Testis (tissue), 3 donors: ENCODE measurements around the gene FCAMR. TPM values are rescaled to one million over a fixed set of nuclear protein-coding genes. Genes with fewer than 3 reads are reported as not detected.

Experiments
- DNase-seq: peaks from one replicate; pipeline ENCODE4 v3.0.0-alpha.2; 2019
- H3K27ac ChIP-seq, 2 donors: fragments of 200-600 bp; sonication (generic); one replicate each; pipeline ENCODE4 v1.5.1; 2019
- H3K27me3 ChIP-seq: fragments of 200-600 bp; sonication (generic); one replicate; pipeline ENCODE4 v1.5.1; 2019
- H3K36me3 ChIP-seq: fragments of 200-600 bp; sonication (generic); one replicate; pipeline ENCODE4 v1.5.1; 2017; ENCODE audit warnings: low read depth; ENCODE audit errors: missing control alignments
- H3K4me1 ChIP-seq: fragments of 200-600 bp; sonication (generic); one replicate; pipeline ENCODE4 v1.5.1; 2019
- H3K4me3 ChIP-seq, 2 donors: fragments of 200-600 bp; sonication (generic); one replicate each; pipeline ENCODE4 v1.5.1; 2017 to 2019
- H3K9me3 ChIP-seq: fragments of 200-600 bp; sonication (generic); one replicate; pipeline ENCODE4 v1.5.1; 2017
- POLR2A ChIP-seq: fragments of 450-650 bp; IDR thresholded peaks from one replicate; pipeline ENCODE4 v1.6.1; 2017; ENCODE audit warnings: antibody characterized with exemption, mild to moderate bottlenecking, moderate library complexity
- WGBS, 2 donors: methylation state at CpG; one replicate each; pipeline ENCODE4 v1.1.5; 2018; 5-methylcytosine and 5-hydroxymethylcytosine counted together
- intact Hi-C: fragments of 100-400 bp; cut with DNase I; formaldehyde crosslinking; loops from one replicate; pipeline ENCODE4 v1.15.1; 2023; ENCODE audit warnings: low total_unique reads
- polyA plus RNA-seq: library from polyadenylated mRNA; stranded (reverse); fragments of 350-450 nt; fragmentation: Illumina TruSeq; extraction: RNeasy Lipid Tissue Mini Kit (QIAGEN cat#74804); gene quantifications from one replicate; pipeline ENCODE4 v1.2.3, GENCODE V29; 2014; ENCODE audit warnings: low read depth, low replicate concordance; ENCODE audit not compliant: insufficient read depth
- total RNA-seq, 2 donors: library from RNA; depleted of rRNA; stranded (reverse); fragments of >200 nt; gene quantifications; one replicate each; pipeline ENCODE4 v1.2.3, GENCODE V29; 2016
- TF ChIP-seq, protein P1 (sequence below), 3 experiments: fragments of 450-650 bp in 2 of 3; fragments of 200-600 bp in 1 of 3; sonication (generic) in 1 of 3; IDR thresholded peaks; one replicate each; pipeline ENCODE4 v1.5.1; 2016 to 2019; ENCODE audit warnings: antibody characterized with exemption in 3 of 3, mild to moderate bottlenecking in 2 of 3, moderate library complexity in 1 of 3

The FCAMR gene
- total and polyA plus RNA-seq, 3 donors from 2014 or later, result 0.31 to 0.41 TPM; not detected in 1

DNA sequence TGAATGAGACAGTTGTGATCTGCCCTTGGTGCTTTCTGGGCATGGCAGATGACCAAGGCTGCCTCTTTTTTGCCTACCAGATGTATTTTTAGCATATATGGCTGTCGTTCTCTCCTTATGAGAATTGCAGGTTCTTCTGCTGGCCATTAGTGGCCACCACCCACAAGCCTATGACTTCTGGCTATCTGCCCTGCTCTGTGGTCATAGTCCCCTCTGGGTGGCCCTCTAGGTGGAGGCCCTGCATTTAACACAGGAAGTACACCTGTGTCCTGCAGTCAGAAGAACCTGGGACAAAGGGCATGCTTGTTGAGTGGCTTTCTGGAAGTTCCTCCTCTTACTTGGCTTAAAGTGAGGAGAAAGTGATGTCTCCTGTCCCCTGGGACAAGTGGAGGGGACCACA is 6.5 kb downstream of the FCAMR start:
- DNase-seq, result no peak
- WGBS, 2 donors, result 83 to 85% methylated on average over 1 of the region's 1 CpG
- Histone ChIP-seq H3K4me3 (no peak overlapping the region), H3K27me3 (no peaks in the 10 kb centered on the region), H3K4me1 (no peaks in the 10 kb centered on the region), H3K36me3 (no peaks in the 10 kb centered on the region), H3K27ac (no peak overlapping the region), H3K9me3 (no peaks in the 10 kb centered on the region)
- intact Hi-C loops, result no loop called here
- no peak for TF ChIP-seq POLR2A
- TF ChIP-seq, protein P1, sequence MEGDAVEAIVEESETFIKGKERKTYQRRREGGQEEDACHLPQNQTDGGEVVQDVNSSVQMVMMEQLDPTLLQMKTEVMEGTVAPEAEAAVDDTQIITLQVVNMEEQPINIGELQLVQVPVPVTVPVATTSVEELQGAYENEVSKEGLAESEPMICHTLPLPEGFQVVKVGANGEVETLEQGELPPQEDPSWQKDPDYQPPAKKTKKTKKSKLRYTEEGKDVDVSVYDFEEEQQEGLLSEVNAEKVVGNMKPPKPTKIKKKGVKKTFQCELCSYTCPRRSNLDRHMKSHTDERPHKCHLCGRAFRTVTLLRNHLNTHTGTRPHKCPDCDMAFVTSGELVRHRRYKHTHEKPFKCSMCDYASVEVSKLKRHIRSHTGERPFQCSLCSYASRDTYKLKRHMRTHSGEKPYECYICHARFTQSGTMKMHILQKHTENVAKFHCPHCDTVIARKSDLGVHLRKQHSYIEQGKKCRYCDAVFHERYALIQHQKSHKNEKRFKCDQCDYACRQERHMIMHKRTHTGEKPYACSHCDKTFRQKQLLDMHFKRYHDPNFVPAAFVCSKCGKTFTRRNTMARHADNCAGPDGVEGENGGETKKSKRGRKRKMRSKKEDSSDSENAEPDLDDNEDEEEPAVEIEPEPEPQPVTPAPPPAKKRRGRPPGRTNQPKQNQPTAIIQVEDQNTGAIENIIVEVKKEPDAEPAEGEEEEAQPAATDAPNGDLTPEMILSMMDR (IDR thresholded peaks at IDR 0.05), result no peak

DNA sequence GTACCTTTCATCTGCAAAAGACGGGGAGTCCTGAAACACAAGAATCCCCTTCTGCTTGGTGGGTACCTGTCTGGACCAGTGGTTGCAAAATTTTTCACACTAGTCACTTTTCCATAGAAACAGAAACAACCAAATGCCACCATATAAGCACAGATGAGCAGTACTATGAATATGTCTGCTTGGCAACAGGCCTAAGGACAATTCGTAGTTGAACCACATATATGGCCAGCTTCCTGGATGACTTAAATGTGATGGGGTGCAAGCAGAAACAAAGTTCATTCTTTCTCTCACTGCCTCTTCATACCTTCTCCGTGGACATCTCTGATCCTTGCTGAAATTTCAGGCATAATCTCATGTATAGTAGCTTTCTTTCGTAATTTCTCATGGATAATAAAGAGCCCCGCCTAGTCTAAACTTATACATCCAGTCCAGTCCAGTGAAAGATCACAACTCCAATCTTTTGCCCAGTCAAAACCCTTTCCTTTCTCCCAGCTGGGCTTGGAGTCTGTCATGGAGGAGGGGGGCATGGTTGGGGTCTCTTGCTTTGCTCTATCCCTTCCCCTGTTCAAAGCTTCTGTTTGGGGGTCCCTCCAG is 7.0 kb downstream of the FCAMR start:
- intact Hi-C loops, result no loop called here
- no peak for DNase-seq
- no peak for TF ChIP-seq POLR2A
- TF ChIP-seq, protein P1 (IDR thresholded peaks at IDR 0.05), result no peak

DNA sequence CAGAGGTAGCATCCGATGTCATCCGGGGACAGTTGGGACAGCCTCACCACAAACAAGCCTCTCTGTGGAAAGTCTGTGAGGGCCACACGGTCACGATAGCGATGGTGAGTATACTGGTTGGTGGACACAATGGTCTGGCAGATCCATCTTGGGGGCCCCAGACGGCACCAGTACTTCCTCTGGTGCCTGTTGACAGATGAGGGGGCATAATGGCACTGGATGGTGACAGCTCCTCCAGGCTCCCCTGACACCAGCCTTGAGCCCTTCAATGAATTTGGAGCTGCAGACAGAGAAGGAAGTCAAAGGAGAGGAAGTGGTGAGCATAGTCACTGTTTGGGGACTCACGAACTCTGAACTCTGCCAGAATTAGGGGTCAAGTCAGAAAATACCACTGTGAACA is 8.0 kb downstream of the FCAMR start:
- no peaks in the 10 kb centered on the region for H3K36me3 ChIP-seq
- no peak for DNase-seq
- H3K4me3 ChIP-seq, result no peak overlapping the region
- H3K27ac ChIP-seq, result no peak overlapping the region
- WGBS, 2 donors, result 85 to 86% methylated on average over 7 of the region's 7 CpGs
- no peaks in the 10 kb centered on the region for H3K27me3 ChIP-seq
- TF ChIP-seq, protein P1 (IDR thresholded peaks at IDR 0.05), result no peak
- TF ChIP-seq POLR2A, result no peak
- intact Hi-C loops, result no loop called here
- H3K9me3 ChIP-seq, result no peaks in the 10 kb centered on the region
- H3K4me1 ChIP-seq, result no peaks in the 10 kb centered on the region

More for the DNA sequence above, 7.0 kb downstream of the FCAMR start:
- Histone ChIP-seq H3K27ac (no peak overlapping the region), H3K36me3 (no peaks in the 10 kb centered on the region), H3K4me1 (no peaks in the 10 kb centered on the region), H3K9me3 (no peaks in the 10 kb centered on the region), H3K27me3 (no peaks in the 10 kb centered on the region), H3K4me3 (no peak overlapping the region)
- 88 to 90% methylated on average over 5 of the region's 5 CpGs for WGBS, 2 donors

DNA sequence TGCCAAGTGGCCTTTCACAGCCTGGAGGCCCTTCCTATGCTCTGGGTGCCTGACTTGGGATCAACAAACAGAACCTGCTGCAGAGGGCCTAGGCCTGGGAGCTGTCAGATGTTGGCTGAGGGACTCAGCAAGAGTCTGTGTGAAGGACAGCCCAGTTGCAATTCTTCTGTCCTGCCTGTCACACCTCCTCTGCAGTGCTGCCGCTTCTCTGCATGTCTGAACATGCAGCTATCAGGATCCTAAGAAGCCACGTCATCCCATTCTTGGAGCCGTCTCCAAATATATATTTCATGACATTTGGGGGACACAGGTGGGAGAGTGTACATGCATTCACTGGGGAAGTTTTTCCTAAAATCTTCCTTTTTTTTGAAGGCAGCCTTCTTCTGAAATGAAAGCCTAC is 8.6 kb downstream of the FCAMR start:
- no peaks in the 10 kb centered on the region for H3K27me3 ChIP-seq
- no peaks in the 10 kb centered on the region for H3K9me3 ChIP-seq
- no peaks in the 10 kb centered on the region for H3K36me3 ChIP-seq
- WGBS, 2 donors, result 75 to 77% methylated on average over 3 of the region's 3 CpGs
- TF ChIP-seq POLR2A, result no peak
- TF ChIP-seq, protein P1 (IDR thresholded peaks at IDR 0.05), result no peak
- no peak for DNase-seq
- no peak overlapping the region for H3K27ac ChIP-seq
- intact Hi-C loops, result no loop called here
- H3K4me3 ChIP-seq, result no peak overlapping the region
- no peaks in the 10 kb centered on the region for H3K4me1 ChIP-seq
